ENCODE measurements around the gene RAX2. TPM values are rescaled to one million over a fixed set of nuclear protein-coding genes. Genes with fewer than 3 reads are reported as not detected.
"Not testable (repeated sequence)": the region's sequence is repeated elsewhere in the genome, so short reads cannot be mapped to it uniquely, and the experiment has no call there.

RAX2 gene
- total RNA-seq, result not detected in 2 replicates

- intact Hi-C loops (cut with micrococcal nuclease), result no loop called here
Observed at GRCh38 chr19:3771906-3772455, at the start of gene RAX2. RAX2 (minus strand) TSS chr19:3772228; CDS start chr19:3771742, 486 bp downstream.

DNA sequence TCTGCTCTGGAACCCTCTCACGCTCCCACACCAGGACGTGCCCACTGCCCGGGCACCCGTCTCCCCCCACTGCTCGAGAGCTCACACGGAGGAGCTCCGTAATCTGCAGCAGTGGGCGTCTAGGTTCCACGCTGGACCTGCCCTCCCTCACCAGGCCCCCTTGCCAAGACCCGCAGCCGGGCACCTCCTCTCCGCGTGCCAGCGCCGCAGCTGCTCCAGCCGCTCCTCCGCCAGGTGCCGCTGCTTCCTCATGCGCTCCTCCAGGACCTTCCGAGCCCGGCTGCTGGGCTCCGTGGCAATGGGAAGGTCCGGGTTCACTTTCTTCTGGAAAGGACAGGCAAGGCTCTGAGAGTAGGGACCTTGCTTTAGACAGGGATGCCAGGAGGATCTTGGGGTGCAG is 49.1 kb upstream of the RAX2 start:
- intact Hi-C loops (cut with micrococcal nuclease), result loop anchor here (5.0 kb wide), 1 partner anchor 39 kb away; no protein-coding TSS in a partner anchor

DNA sequence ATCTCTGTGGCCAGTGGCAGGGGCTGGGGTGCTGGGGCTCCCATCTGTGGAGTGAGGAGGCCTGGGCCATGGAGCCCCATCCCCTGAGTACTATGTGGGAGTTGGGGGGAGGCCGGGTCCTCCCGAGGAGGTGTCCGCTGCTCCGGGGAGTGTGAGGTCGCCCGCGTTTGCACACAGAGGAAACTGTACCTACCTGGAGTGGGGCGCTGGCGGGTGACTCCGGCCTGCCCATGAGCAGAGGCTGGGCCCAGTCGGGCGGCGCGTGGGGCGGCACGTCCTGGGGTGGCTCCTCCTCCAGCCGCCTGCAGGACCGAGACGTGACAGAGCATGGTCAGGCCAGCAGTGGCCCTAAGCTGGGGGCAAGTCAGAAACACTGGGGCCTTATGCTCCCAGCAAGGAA is 48.0 kb upstream of the RAX2 start:
- intact Hi-C loops (cut with micrococcal nuclease), result loop anchor here (5.0 kb wide), 1 partner anchor 38 kb away; no protein-coding TSS in a partner anchor

DNA sequence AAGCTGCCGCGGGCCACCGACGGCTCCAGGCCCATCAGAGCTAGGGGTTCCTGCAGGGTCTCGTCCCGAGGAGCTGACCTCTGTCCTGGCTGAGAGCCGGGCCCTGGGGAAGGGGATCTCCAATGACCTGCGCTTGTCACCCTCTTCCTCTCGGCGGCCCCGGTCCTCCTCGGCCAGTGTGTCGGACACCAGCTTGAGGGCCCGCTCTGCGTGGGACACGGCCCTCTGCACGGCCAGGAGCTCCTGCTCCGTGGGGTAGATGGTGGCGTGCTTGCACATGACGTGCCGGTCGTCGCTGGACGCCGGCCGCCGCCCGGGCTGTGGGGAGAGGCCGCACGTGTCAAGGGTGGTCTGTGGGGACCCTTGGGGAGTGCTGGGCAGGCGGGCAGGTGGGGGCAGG is 46.9 kb upstream of the RAX2 start:
- intact Hi-C loops (cut with micrococcal nuclease), result no loop called here

GRCh38 chr19:3818466-3818865 is 46.4 kb upstream of the RAX2 start:
- intact Hi-C loops (cut with micrococcal nuclease), result no loop called here

- intact Hi-C loops (cut with micrococcal nuclease), result no loop called here
Observed at GRCh38 chr19:3817761-3818160, 45.7 kb upstream of the RAX2 start.

DNA sequence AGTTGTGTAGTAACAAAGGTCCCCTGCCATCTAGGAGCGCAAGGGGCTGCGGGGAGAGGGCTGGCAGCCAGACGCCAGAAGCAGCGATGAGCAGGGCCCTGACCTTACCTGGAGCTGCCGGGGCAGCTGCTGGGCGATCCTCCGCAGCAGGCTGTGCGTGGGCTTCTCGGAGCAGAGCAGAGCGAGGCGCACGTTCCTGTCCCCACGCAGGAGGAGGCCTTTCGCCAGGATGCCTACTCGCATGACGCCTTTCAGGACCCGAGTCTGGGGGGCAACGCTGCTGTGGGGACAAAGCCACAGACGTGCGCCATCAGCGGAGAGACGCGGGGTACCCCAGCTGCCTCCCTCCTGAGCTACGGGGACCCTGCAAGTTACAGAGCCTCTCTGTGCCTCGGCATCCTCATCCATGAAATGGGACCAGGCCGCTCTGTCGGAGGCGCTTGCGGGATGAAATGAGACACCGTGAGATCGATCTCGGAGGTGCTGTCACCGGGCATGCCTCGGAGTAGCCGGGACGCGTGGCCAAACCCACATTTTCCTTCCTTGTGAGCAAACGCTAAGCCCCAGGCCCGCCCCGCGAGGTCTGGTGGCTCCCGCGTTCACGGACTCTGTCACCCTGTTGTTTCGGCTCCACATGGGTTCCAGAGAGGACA is 44.7 kb upstream of the RAX2 start:
- intact Hi-C loops (cut with micrococcal nuclease), result no loop called here

- intact Hi-C loops (cut with micrococcal nuclease), result not testable (repeated sequence)
Observed at GRCh38 chr19:3816148-3816547, 44.1 kb upstream of the RAX2 start.

DNA sequence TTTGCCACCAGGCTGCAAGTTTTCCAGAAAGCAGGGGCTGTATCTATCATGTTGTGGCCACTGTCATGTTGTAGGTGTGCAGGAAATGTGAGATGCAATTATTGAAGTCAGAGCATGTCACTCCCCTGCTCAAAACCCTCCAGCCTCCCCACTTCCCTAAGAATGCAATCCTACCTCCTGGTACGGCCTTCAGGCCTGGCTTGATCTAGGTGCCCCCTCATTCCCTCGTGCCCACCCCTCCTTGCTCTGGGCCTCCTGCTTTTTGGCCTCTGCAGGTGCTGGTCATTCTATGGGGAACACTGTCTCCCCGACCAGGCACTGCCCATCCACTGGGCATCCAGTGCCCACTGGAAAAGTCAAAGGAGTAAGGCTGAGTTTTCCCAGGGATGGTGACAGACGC is 42.6 kb upstream of the RAX2 start:
- intact Hi-C loops (cut with micrococcal nuclease), result no loop called here

DNA sequence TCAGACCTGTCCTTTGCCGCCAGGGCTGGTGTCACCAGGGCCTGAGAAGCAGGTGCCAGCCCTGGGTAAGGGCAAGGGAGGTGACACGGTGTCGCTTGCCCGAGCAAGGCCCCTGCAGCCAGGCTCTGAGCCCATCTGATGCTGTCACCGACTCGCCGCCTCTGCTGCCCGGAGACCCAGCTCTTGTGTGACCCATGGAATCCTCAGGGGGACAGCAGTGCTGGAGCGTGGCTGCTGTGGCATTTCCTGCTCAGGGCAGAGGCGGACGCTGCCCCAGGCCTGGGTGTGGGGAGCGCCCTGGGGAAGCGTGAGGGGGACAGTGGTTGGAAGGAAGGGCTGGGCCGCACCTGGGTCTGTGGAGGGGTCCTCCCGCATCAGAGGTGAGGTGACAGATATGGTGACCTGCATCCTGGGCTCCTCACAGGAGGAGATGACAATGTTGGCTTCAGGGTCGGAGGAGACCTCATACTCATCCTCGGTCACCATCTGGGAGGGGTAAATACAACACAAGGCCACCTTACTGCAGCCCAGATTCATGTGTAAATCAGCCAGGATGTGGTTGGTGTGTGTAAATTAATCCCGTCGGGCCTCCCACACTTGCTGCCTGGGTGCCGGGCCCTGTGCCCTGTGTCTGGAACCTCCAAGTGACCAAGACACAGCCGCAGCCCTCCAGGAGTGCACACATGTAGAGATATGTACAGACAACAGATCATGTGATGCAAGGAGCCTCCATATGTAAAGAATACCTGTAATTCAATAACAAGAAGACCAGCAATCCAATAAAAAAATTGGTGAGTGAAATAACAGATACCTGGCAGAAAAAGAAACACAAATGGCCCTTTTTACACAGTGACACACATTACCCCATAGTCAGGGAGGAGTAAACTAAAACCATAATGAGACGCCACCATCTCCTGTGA is 41.7 kb upstream of the RAX2 start:
- intact Hi-C loops (cut with micrococcal nuclease), result no loop called here

DNA sequence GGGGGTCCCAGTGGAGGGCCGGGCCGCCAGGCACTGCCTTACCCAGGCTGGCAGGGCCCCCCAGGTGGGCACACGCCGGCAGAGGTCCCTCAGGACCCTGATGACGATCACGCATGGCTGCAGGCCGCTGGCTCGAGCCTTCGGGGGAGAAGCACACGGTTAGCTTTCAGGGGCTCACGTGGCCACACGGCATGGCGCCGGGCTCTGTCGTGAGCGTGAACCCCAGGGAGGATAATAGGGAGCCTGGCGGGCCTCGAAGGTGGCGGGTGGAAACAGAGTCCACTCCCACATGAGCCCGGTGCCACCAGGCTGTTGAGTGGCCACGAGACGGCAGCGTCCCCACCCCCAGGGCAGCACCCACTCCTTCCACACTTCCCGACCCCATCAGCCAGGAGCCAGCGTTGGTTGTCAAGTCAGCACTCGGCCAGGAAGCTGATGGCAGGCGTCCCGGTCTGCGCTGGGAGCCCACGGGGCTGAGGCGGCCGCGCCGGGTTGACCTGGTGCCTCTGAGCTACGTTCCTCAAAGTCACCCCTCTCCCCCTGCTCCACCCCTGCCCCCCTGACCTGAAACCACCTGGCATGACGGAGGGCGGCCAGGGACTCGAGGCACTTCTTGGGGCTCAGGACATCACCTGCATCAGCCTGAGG is 38.8 kb upstream of the RAX2 start:
- intact Hi-C loops (cut with micrococcal nuclease), result no loop called here

DNA sequence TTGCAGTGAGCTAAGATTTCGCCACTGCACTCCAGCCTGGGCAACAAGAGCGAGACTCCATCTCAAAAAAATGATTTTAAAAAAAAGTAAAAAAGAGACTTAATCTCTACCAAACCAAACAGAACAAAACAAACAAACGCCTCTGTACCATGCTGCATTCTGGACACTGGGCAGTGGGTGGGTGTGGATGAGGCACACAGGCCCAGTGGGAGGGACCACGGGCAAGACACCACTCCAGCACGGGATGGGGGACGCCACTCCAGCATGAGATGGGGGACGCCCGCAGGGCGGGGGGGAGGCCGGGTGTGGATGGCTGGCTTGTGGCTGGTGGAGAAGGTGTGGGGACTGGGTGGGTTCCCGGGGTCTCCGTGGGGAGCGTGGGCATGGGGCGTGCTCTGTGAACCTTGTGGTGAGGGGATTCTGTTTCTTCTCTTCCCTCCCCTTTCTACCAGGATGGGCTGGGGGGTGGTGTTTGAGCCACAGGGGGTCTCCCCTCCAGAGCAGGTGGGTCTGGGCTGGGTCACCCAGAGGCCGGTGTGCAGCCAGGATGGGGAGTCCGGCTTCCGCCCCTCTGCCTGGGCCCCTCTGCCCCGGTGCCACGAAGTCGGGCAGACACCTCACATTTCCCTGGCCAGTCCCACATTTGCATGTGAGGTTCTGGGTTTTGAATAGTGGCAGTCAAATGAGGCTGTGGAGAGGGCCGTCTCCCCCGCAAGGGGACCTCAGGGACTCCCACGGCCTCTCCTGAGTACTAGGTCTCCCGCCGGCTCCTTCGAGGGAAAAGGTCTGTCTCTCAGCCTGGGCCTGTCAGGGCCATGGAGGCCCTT is 38.1 kb upstream of the RAX2 start:
- intact Hi-C loops (cut with micrococcal nuclease), result no loop called here

GRCh38 chr19:3808420-3809143 is 36.6 kb upstream of the RAX2 start:
- intact Hi-C loops (cut with micrococcal nuclease), result no loop called here

DNA sequence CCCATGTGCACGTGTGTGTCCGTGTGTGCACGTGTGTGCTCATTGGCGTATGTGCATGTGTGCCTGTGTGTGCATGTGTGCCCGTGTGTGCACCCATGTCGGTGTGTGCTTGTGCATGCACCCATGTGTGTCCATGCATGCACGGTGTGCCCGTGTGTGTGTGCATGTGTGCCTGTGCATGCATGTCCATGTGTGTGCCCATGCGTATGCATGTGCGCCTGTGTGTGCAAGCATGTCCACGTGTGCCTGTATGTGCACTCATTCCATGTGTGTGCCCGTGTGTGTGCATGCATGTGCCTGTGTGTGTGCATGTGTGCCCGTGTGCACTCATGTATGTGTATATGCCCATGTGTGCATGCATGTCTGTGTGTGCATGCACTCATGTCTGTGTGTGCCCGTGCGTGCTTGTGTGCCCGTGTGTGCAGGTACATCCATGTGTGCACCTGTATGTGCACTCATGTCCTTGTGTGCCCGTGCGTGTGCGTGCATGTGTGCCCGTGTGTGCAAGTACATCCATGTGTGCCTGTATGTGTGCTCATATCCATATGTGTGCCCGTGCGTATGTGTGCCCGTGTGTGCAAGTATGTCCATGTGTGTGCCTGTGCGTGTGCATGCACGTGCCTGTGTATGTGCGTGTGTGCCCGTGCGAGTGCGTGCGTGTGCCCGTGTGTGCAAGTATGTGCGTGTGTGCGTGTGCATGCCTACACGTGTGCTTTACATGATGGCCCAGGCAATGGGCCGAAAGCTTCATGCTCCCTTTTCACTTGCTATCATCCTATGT is 35.7 kb upstream of the RAX2 start:
- intact Hi-C loops (cut with micrococcal nuclease), result no loop called here

DNA sequence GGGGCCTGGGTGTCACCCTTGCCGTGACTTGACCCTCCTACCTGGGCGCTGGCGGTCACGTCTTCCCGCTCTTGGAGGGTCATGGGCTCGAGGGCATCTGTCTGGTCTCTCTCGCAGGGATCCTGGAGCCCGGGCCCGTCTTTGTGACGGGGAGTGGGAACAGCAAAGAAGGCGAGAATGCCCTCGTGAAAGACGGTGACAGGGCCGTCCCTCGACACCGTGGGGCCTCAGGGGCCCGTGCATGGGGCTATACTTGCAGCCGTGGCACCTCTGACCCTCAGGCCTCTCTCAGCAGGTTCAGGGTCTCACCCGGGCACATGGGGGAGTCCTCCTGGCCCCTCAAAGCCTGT is 35.1 kb upstream of the RAX2 start:
- intact Hi-C loops (cut with micrococcal nuclease), result no loop called here

DNA sequence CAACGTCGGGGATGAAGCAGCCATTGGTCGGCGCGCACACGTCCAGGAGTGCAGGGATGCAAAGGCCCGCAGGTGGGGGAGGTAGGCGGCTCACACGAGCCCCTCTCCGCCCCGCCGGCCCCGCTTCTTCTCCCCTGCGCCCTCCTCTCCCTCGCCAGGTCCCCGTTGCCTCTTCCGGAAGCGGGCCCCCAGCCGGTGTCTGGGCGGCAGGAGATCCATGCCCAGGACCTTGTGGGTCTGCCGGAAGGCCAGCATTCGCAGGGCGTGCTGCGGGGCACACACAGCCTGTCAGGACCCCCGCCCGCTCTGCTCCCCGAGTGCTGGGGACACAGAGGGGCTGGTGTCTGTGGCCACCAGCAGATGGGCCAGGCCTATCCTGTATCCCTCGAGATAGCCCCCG is 33.8 kb upstream of the RAX2 start:
- intact Hi-C loops (cut with micrococcal nuclease), result no loop called here

GRCh38 chr19:3804429-3804828 is 32.4 kb upstream of the RAX2 start:
- intact Hi-C loops (cut with micrococcal nuclease), result no loop called here

DNA sequence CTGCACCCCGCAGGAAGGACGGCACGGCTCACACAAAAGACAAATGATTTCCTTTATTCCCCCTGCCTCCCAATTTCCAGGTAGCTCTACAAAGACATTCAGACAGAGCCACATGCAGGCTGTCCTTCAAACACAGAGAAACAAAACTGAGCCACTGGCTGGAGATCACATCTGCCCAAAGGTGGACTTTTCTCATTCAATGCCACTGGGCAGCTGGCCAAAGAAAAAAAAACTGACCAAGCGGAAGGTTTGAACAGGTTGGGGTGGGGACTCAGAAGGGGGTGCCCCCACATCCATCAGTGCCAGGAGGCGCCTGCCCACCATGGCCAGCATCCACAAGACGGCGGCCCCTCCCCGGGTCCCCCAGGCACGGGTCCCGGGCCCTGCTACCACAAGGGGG is 32.0 kb upstream of the RAX2 start:
- intact Hi-C loops (cut with micrococcal nuclease), result no loop called here

- intact Hi-C loops (cut with micrococcal nuclease), result no loop called here
Observed at GRCh38 chr19:3803114-3803888, 31.3 kb upstream of the RAX2 start.
